Left ventricle myocardium inferior (tissue), 1 donor: ENCODE data around the gene SZRD1. TPM values are rescaled to one million over a fixed set of nuclear protein-coding genes. Genes with fewer than 3 reads are reported as not detected.

Experiments
- DNase-seq: peaks from one replicate; pipeline ENCODE4 v3.0.0-alpha.2; 2020
- H3K27ac ChIP-seq: fragments of 200-600 bp; replicated peaks from 2 replicates; pipeline ENCODE4 v1.8.0; 2021
- H3K27me3 ChIP-seq: fragments of 200-600 bp; 2 replicates; pipeline ENCODE4 v1.8.0; 2021; ENCODE audit warnings: low read depth
- H3K36me3 ChIP-seq: fragments of 200-600 bp; 2 replicates; pipeline ENCODE4 v1.8.0; 2021
- H3K4me1 ChIP-seq: fragments of 200-600 bp; 2 replicates; pipeline ENCODE4 v1.8.0; 2021
- H3K4me3 ChIP-seq: fragments of 200-600 bp; 2 replicates; pipeline ENCODE4 v1.8.0; 2021; ENCODE audit warnings: mild to moderate bottlenecking, moderate library complexity
- H3K9me3 ChIP-seq: fragments of 200-600 bp; replicated peaks from 2 replicates; pipeline ENCODE4 v1.8.0; 2021
- CTCF ChIP-seq: fragments of 200-600 bp; IDR thresholded peaks from 2 replicates; pipeline ENCODE4 v1.8.0; 2021; ENCODE audit warnings: antibody characterized with exemption, mild to moderate bottlenecking, borderline replicate concordance
- intact Hi-C: fragments of 100-400 bp; cut with micrococcal nuclease; formaldehyde crosslinking; loops from one replicate; pipeline ENCODE4 v1.11.0; 2022
- total RNA-seq: library from RNA; stranded (reverse); fragmentation: NEBNext Ultra II Directional; extraction: Animal tissue kit (Norgen Biotek cat#: 25700); gene quantifications from one replicate; pipeline ENCODE4 v1.2.1, GENCODE V29; 2021
- donor health status: DM: no; HTN: yes; CAD: no; lungs with severe emphysema.

SZRD1 gene
- total RNA-seq, 1 donor from 2014 or later, result 97.3 TPM

DNA sequence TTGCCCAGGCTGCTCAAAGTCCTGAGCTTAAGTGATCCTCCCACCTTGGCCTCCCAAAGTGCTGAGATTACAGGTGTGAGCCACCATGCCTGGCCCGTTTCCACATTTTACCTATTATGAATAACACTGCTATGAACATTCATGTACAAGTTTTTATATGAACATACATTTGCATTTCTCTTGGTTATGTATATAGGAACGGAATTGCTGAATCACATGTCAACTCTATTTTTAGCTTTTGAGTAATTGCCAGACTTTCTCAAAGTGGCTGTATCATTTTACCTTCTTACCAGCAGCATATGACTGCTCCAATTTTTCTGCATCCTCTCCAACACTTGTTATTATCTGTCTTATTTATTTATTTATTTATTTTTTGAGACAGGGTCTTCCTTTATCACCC lies 67.5 kb downstream of the SZRD1 start:
- DNase-seq, result no peak
- Histone ChIP-seq H3K27me3 (no peaks in the 10 kb centered on the region), H3K4me1 (peaks cover 8% of the 10 kb centered on the region), H3K9me3 (no peaks in the 10 kb centered on the region), H3K27ac (no peak overlapping the region), H3K4me3 (no peak overlapping the region), H3K36me3 (no peaks in the 10 kb centered on the region)
- intact Hi-C loops, result no loop called here
- TF ChIP-seq CTCF, result no peak

DNA sequence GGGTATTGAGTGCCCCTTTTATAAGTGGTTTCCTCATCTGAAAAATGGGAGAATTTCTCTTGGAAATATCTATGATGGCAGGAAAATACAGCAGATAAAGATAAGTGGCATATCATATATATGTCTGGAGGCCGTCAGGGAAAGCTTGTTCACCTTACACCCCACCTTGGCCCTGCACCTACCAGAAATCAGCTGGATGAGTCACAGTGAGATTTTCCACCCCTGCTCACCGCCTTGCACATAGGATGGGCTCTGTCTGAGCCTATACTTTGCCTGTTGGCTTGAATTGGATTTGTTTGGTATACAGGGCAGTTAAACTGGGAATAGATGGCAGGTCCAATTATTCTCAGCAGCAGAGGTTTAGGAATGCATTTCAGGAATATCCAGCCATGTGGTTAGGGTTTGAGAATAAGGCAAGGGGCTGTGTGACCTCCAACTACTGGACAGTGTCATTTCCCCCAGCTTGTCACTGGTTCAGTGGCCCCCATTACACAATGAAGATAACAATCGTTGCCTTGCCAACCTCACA lies 70.0 kb downstream of the SZRD1 start, which contains the start of gene SPATA21:
TSS of gene SPATA21 (minus strand) at position 479 of the 529 bp plus-strand sequence. CDS start 6,053 bp downstream, outside the sequence.
- no peak for TF ChIP-seq CTCF
- no peak within 1 kb of the TSS for H3K27ac ChIP-seq
- H3K27me3 ChIP-seq, result no peaks in the 10 kb centered on the region
- peaks cover 28% of the 10 kb centered on the region for H3K4me1 ChIP-seq
- H3K4me3 ChIP-seq, result no peak within 1 kb of the TSS
- DNase-seq, result no peak
- intact Hi-C loops, result no loop called here
- no peaks in the 10 kb centered on the region for H3K36me3 ChIP-seq
- no peaks in the 10 kb centered on the region for H3K9me3 ChIP-seq

- H3K4me1 ChIP-seq, result peaks cover 37% of the 10 kb centered on the region
- peaks cover 10% of the 10 kb centered on the region for H3K36me3 ChIP-seq
- H3K27me3 ChIP-seq, result no peaks in the 10 kb centered on the region
- H3K27ac ChIP-seq, result no peak overlapping the region
- no peak overlapping the region for H3K4me3 ChIP-seq
- TF ChIP-seq CTCF, result no peak
- intact Hi-C loops, result no loop called here
- no peak for DNase-seq
- no peaks in the 10 kb centered on the region for H3K9me3 ChIP-seq
Observed at GRCh38 chr1:16438516-16438915, 71.5 kb downstream of the SZRD1 start.

GRCh38 chr1:16438924-16439323 lies 71.9 kb downstream of the SZRD1 start:
- TF ChIP-seq CTCF, result no peak
- H3K27ac ChIP-seq, result no peak overlapping the region
- no peak for DNase-seq
- intact Hi-C loops, result no loop called here
- H3K27me3 ChIP-seq, result no peaks in the 10 kb centered on the region
- peaks cover 39% of the 10 kb centered on the region for H3K4me1 ChIP-seq
- peaks cover 13% of the 10 kb centered on the region for H3K36me3 ChIP-seq
- H3K9me3 ChIP-seq, result no peaks in the 10 kb centered on the region
- H3K4me3 ChIP-seq, result no peak overlapping the region

- peaks cover 43% of the 10 kb centered on the region for H3K4me1 ChIP-seq
- H3K27ac ChIP-seq, result peak overlapping the region; percentile 84
- H3K9me3 ChIP-seq, result no peaks in the 10 kb centered on the region
- DNase-seq, result no peak
- intact Hi-C loops, result no loop called here
- peaks cover 24% of the 10 kb centered on the region for H3K36me3 ChIP-seq
- H3K4me3 ChIP-seq, result peak overlapping the region; percentile 94
- TF ChIP-seq CTCF, result no peak
- no peaks in the 10 kb centered on the region for H3K27me3 ChIP-seq
Observed at GRCh38 chr1:16440131-16440469, 73.1 kb downstream of the SZRD1 start.
